Endothelial cell of umbilical vein (primary cell): Measurements from ENCODE around the gene GNB5. TPM values are rescaled to one million over a fixed set of nuclear protein-coding genes. Genes with fewer than 3 reads are reported as not detected.

Source experiments
- BruUV-seq: library from RNA; stranded (reverse); fragments of 400-500 nt; replicated peaks from 2 replicates; lab custom pipeline; 2021; lab: Mats Ljungman, UMichigan
- CTCF ChIA-PET: fragments of 300-600, 350-600 bp; sonication (Branson Sonifier 250); formaldehyde crosslinking; loops from one replicate; lab custom pipeline; 2021; ENCODE audit warnings: antibody characterized with exemption, inconsistent platforms; lab: Charles Lee
- POLR2A ChIA-PET: fragments of 300-600, 350-600 bp; sonication (Branson Sonifier 250); formaldehyde crosslinking; loops from one replicate; lab custom pipeline; 2021; ENCODE audit warnings: antibody characterized with exemption, inconsistent platforms; lab: Charles Lee
- DNase-seq: peaks from one replicate; pipeline ENCODE4 v3.0.0-alpha.2; 2011; ENCODE audit warnings: low read depth, low spot score
- FAIRE-seq: peaks from 2 replicates; lab custom pipeline; 2011; peaks lifted over from hg19 to GRCh38; lab: Jason Lieb, UNC
- H2AFZ ChIP-seq: 2 replicates; pipeline ENCODE4 v1.6.0; 2012; ENCODE audit warnings: low read depth, low read length, control low read depth, inconsistent platforms
- H3K27ac ChIP-seq: 2 replicates; pipeline ENCODE4 v1.5.1; 2011; ENCODE audit warnings: low read depth, mild to moderate bottlenecking, control low read depth, low read length, moderate library complexity; ENCODE audit not compliant: insufficient read depth
- H3K27me3 ChIP-seq, 2 experiments: 2 replicates each; pipeline versions ENCODE4 v1.6.0 to v1.6.1; 2011; ENCODE audit warnings: low read length in 2 of 2, mixed read lengths in 1 of 2; ENCODE audit not compliant: control insufficient read depth in 2 of 2, insufficient read depth in 2 of 2
- H3K36me3 ChIP-seq, 2 experiments: 2 replicates in 1 of 2; 3 replicates in 1 of 2; pipeline ENCODE4 v1.5.1; 2011; ENCODE audit warnings: low read length in 2 of 2, mild to moderate bottlenecking in 1 of 2, moderate library complexity in 1 of 2; ENCODE audit not compliant: control insufficient read depth in 2 of 2, insufficient read depth in 2 of 2; ENCODE audit errors: extremely low read depth in 1 of 2
- H3K4me1 ChIP-seq: 3 replicates; pipeline ENCODE4 v1.5.1; 2011; ENCODE audit warnings: mild to moderate bottlenecking, low read length; ENCODE audit not compliant: control insufficient read depth, insufficient read depth; ENCODE audit errors: extremely low read depth
- H3K4me2 ChIP-seq: 2 replicates; pipeline ENCODE4 v1.6.1; 2011; ENCODE audit warnings: low read length, control low read depth, mixed read lengths; ENCODE audit not compliant: insufficient read depth
- H3K4me3 ChIP-seq, 3 experiments: fragments of 200-600 bp in 1 of 3; sonication (generic), shearing (Covaris generic) in 1 of 3; replicated peaks in 1 of 3; 2 replicates each; pipeline ENCODE4 v1.5.1; 2011 to 2016; ENCODE audit warnings: control low read depth in 3 of 3, low read length in 3 of 3, mild to moderate bottlenecking in 2 of 3, inconsistent platforms in 1 of 3, low read depth in 1 of 3, moderate library complexity in 1 of 3; ENCODE audit not compliant: insufficient read depth in 1 of 3
- H3K79me2 ChIP-seq: 2 replicates; pipeline ENCODE4 v1.6.0; 2012; ENCODE audit warnings: low read length, inconsistent platforms; ENCODE audit not compliant: control insufficient read depth, insufficient read depth
- H3K9ac ChIP-seq: replicated peaks from 2 replicates; pipeline ENCODE3; 2011; ENCODE audit warnings: low read length, control low read depth; ENCODE audit not compliant: insufficient read depth; ENCODE audit errors: extremely low read depth
- H3K9me1 ChIP-seq: replicated peaks from 3 replicates; pipeline ENCODE4 v1.6.0; 2011; ENCODE audit warnings: mild to moderate bottlenecking, low read length; ENCODE audit not compliant: control insufficient read depth, insufficient read depth; ENCODE audit errors: extremely low read depth
- H3K9me3 ChIP-seq: replicated peaks from 2 replicates; pipeline ENCODE4 v1.5.1; 2012; ENCODE audit warnings: low read length, inconsistent platforms; ENCODE audit not compliant: control insufficient read depth, insufficient read depth
- H4K20me1 ChIP-seq: replicated peaks from 2 replicates; pipeline ENCODE3; 2011; ENCODE audit warnings: mild to moderate bottlenecking, low read length; ENCODE audit not compliant: control insufficient read depth, insufficient read depth; ENCODE audit errors: extremely low read depth
- CTCF ChIP-seq, 2 donors: IDR thresholded peaks; 1 replicate in 1 of 2; 2 replicates in 1 of 2; pipeline ENCODE4 v1.5.1; 2011; ENCODE audit warnings: low read length in 2 of 2, mild to moderate bottlenecking in 2 of 2, moderate library complexity in 2 of 2, control low read depth in 1 of 2, inconsistent platforms in 1 of 2, low read depth in 1 of 2; ENCODE audit not compliant: insufficient read depth in 1 of 2; ENCODE audit errors: extremely low read depth in 1 of 2
- EZH2 ChIP-seq: IDR thresholded peaks from 2 replicates; pipeline ENCODE4 v1.6.1; 2012; ENCODE audit warnings: borderline replicate concordance, low read depth, mild to moderate bottlenecking, moderate library complexity, low read length, inconsistent platforms; ENCODE audit not compliant: severe bottlenecking
- FOS ChIP-seq: IDR thresholded peaks from 2 replicates; pipeline ENCODE4 v1.6.1; 2011; ENCODE audit warnings: mild to moderate bottlenecking, low read length, moderate library complexity, borderline replicate concordance; ENCODE audit not compliant: insufficient read depth
- GATA2 ChIP-seq: IDR thresholded peaks from 2 replicates; pipeline ENCODE4 v1.7.0; 2011; ENCODE audit warnings: low read depth, mild to moderate bottlenecking, moderate library complexity, mixed read lengths, low read length; ENCODE audit not compliant: insufficient read length, insufficient read depth
- JUN ChIP-seq: IDR thresholded peaks from 2 replicates; pipeline ENCODE4 v1.6.1; 2011; ENCODE audit warnings: borderline replicate concordance, low read depth; ENCODE audit not compliant: insufficient read length, insufficient read depth
- MAX ChIP-seq: IDR thresholded peaks from 2 replicates; pipeline ENCODE4 v1.6.1; 2011; ENCODE audit not compliant: insufficient read depth, insufficient read length
- MYC ChIP-seq: IDR thresholded peaks from one replicate; pipeline ENCODE4 v1.6.1; 2011; ENCODE audit warnings: mild to moderate bottlenecking, low read depth, low read length
- POLR2A ChIP-seq: IDR thresholded peaks from 2 replicates; pipeline ENCODE4 v1.6.1; 2012; ENCODE audit warnings: low read depth, mild to moderate bottlenecking, control low read depth, low read length
- POLR2AphosphoS5 ChIP-seq: IDR thresholded peaks from 2 replicates; pipeline ENCODE4 v1.6.1; 2012; ENCODE audit warnings: low read depth, mild to moderate bottlenecking, control low read depth, low read length, moderate library complexity; ENCODE audit not compliant: insufficient read depth
- dilution Hi-C: fragments of 300-500 bp; cut with MboI; formaldehyde crosslinking; loops from one replicate; pipeline ENCODE4 v1.15.0; 2019; ENCODE audit warnings: low sequenced_read_pairs; ENCODE audit not compliant: extremely low pct_ligation_motif_present
- intact Hi-C: fragments of 100-400 bp; cut with micrococcal nuclease; formaldehyde crosslinking; loops from one replicate; pipeline ENCODE4 v1.10.0; 2022
- polyA plus RNA-seq, 4 experiments: library from polyadenylated mRNA; depleted of rRNA in 3 of 4; stranded (reverse) in 3 of 4; unstranded in 1 of 4; fragments of >200 nt; gene quantifications; 2 replicates each; pipeline versions ENCODE4 v1.2.1 to v1.2.3, GENCODE V29; 2011 to 2012; ENCODE audit warnings: missing spikeins in 1 of 4
- total RNA-seq: library from RNA; stranded (reverse); gene quantifications from 2 replicates; pipeline ENCODE4 v1.2.3, GENCODE V29; 2021

GNB5 gene
- total and polyA plus RNA-seq, 2 donors (not counting 3 experiments of a cell fraction or from before 2014, with no cell fraction given), result 15.6 to 16.8 TPM

GRCh38 chr15:52118969-52119749 lies 72.0 kb downstream of the GNB5 start:
- FAIRE-seq, result no peak
- Histone ChIP-seq H4K20me1 (no peaks in the 10 kb centered on the region), H3K4me2 (no peak overlapping the region), H3K9me3 (no peaks in the 10 kb centered on the region), H3K4me3 (no peak overlapping the region), H3K9ac (no peak overlapping the region), H3K79me2 (no peaks in the 10 kb centered on the region), H3K27ac (no peak overlapping the region), H3K36me3 (no peaks in the 10 kb centered on the region), H3K9me1 (no peaks in the 10 kb centered on the region), H3K4me1 (peaks cover 16% of the 10 kb centered on the region), H2AFZ (no peak overlapping the region), H3K27me3 (no peaks in the 10 kb centered on the region)
- no TSS peak for BruUV-seq
- no peak for DNase-seq
- TF ChIP-seq POLR2AphosphoS5 (no peak), MYC (no peak), FOS (no peak), GATA2 (no peak), EZH2 (no peak), CTCF (IDR thresholded peaks at IDR 0.05; ENCODE audit: extremely low read depth in 1 of 2, insufficient read depth in 1 of 2, low read depth in 1 of 2, low read length in 2 of 2) (no peak), POLR2A (no peak), JUN (no peak), MAX (no peak)
- dilution Hi-C loops, result no loop called here
- CTCF ChIA-PET, result interaction anchor here (0.9 to 1.5 kb wide), 2 partner anchors 20 to 40 kb away, joined by 3 to 4 read pairs; no protein-coding TSS in a partner anchor
- intact Hi-C loops, result no loop called here
- POLR2A ChIA-PET, result no interaction called here
